Vagina (tissue), 2 donors: ENCODE results near the gene IQSEC1.

Source experiments
- CTCF ChIP-seq, 3 experiments: fragments of 450-650 bp in 2 of 3; fragments of 200-600 bp in 1 of 3; sonication (generic) in 1 of 3; IDR thresholded peaks; one replicate each; pipeline ENCODE4 v1.5.1; 2017 to 2019; ENCODE audit warnings: antibody characterized with exemption in 3 of 3, mild to moderate bottlenecking in 2 of 3, moderate library complexity in 2 of 3
- POLR2A ChIP-seq, 2 donors: fragments of 450-650 bp; IDR thresholded peaks; one replicate each; pipeline ENCODE4 v1.6.1; 2017; ENCODE audit warnings: antibody characterized with exemption in 2 of 2, mild to moderate bottlenecking in 2 of 2, moderate library complexity in 2 of 2
- POLR2AphosphoS5 ChIP-seq, 2 donors: sonication (generic); formaldehyde crosslinking; IDR thresholded peaks; one replicate each; pipeline ENCODE4 v1.9.0; 2017; ENCODE audit warnings: antibody characterized with exemption in 2 of 2, mild to moderate bottlenecking in 2 of 2, low read depth in 1 of 2; ENCODE audit not compliant: insufficient read depth in 1 of 2

GRCh38 chr3:13031621-13032020 is 41.6 kb downstream of the IQSEC1 start:
- TF ChIP-seq CTCF (IDR thresholded peaks at IDR 0.05) (no peak), POLR2AphosphoS5 (IDR thresholded peaks at IDR 0.05; ENCODE audit: insufficient read depth in 1 of 2, low read depth in 1 of 2) (no peak), POLR2A (IDR thresholded peaks at IDR 0.05) (no peak)
